ENCODE data around the gene SLC12A2. TPM values are rescaled to one million over a fixed set of nuclear protein-coding genes. Genes with fewer than 3 reads are reported as not detected.

The SLC12A2 gene
- polyA plus RNA-seq, 3 donors, result 41.8 to 49.7 (median 41.8) TPM

DNA sequence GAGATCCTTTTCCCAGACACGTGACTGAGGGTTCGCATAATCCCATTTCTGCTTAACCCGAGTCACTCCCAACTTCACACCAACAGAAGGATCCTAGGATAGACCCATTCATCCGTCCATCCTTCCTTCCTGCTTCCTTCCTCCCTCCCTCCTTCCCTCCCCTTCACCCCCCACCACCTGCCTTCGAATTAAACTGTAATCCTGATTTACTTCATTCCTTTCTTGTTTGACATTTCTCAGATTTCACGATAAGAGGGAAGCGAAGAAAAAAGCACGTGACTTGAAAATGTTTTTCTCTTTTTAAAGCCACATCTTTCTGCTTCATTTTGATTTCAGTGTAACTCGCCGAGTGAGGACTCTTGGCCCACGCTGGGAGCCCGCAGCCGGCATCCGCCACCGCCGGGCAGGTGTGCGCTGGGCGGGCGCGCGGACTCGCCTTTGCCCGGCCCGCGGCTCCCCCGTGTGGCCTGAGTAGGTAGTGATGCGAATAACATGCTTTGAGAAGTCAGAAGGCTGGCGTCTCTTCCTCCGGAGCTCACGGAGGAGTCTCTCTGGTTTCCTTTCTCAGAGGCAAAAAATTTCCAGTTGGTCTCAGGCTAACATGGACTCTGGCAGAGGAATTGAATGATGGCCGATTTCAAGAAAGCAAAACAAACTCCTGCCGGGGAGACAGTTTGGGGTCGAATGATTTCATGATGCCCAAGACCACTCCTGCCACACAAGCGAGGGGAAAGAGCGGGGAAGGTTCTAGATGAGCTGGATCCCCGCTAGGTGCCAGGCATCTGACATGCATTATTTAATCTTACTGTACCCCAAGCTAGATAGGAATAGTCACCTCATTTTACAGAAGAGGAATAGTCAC is 117.7 kb downstream of the SLC12A2 start:
- peak; percentile 29 to 71 (median 51) for DNase-seq (ENCODE audit: extremely low read depth in 1 of 11, low read depth in 9 of 11, low spot score in 4 of 11)

GRCh38 chr5:128202320-128202719 is 118.8 kb downstream of the SLC12A2 start:
- DNase-seq (ENCODE audit: extremely low read depth in 1 of 11, low read depth in 9 of 11, low spot score in 4 of 11), result no peak

GRCh38 chr5:128208436-128208835 is 124.9 kb downstream of the SLC12A2 start:
- DNase-seq (ENCODE audit: extremely low read depth in 1 of 11, low read depth in 9 of 11, low spot score in 4 of 11), result no peak

GRCh38 chr5:128212191-128212806 is 128.7 kb downstream of the SLC12A2 start:
- DNase-seq (ENCODE audit: extremely low read depth in 1 of 11, low read depth in 9 of 11, low spot score in 4 of 11), result peak in 1 of 11 donors; percentile 7

GRCh38 chr5:128213340-128213739 is 129.8 kb downstream of the SLC12A2 start:
- DNase-seq (ENCODE audit: extremely low read depth in 1 of 11, low read depth in 9 of 11, low spot score in 4 of 11), result peak; percentile 56 to 79 (median 69)

DNA sequence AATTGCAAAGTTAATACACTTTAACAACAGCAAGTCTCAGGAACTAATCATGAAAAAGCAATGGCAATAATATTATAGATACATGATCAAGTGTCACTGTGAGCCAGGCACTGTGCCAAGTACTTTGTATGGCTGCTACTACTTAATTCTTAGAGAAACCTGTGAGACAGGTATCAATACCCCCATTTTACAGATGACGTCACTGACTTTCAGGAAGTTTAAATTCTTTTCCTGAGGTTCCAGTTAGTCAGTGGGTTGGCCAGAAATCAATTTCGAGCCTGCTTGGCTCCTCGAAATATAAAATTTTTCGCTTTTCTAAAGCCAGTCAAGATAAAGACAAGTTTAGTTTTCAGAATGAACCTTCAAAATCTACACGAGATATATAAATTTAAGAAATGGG is 130.3 kb downstream of the SLC12A2 start:
- DNase-seq (ENCODE audit: extremely low read depth in 1 of 11, low read depth in 9 of 11, low spot score in 4 of 11), result no peak

- DNase-seq (ENCODE audit: extremely low read depth in 1 of 11, low read depth in 9 of 11, low spot score in 4 of 11), result no peak
Measured at GRCh38 chr5:128216285-128216684, 132.7 kb downstream of the SLC12A2 start.

DNA sequence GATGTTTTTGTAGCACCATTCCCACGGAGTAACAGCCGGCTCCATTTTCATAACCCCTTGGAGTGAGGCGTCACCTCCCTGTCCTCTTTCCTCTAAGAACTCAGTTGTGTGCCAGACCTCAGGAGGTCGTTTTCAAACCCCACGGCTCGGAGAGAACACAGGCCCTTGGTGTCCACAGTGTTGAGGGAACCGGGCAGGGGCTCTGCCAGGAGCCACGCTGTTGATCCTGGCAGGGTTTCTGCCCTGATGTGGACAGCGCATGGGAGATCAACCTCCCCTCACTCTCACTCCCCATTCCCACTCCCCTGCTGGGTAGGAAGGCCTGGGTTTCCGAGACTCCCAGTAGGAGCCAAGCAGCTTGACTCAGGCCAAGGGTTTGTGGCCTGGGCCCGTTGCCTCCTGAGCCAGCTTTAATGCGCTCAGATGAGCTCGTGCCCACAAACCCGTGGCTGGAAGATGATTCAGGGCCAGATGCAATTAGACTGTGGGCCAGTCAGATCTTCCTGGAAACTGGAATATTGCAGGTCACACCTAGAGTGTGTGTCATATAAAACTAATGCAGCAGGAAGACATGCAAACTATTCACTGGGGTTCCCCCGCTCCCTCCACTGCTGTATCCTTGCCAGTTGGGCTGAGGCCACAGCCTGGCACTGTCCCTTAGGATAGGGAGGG is 133.4 kb downstream of the SLC12A2 start:
- DNase-seq (ENCODE audit: extremely low read depth in 1 of 11, low read depth in 9 of 11, low spot score in 4 of 11), result no peak

DNA sequence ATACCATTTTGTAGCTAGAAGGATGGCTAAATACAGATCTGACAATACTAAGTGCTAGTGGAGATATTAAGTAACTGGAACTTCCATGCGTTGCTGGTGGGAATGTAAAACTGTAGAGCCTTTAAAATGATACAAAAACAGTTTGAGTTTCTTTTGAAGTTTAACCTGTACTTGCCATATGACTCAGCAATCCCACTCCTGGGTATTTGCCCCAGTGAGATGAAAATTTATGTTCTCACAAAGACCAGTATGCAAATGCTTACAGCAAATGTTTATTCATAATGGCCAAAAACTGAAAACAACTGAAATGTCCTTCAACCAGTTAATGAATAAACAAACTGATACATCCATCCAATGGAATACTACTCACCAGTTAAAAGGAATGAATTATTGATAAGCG is 137.3 kb downstream of the SLC12A2 start:
- no peak for DNase-seq (ENCODE audit: extremely low read depth in 1 of 11, low read depth in 9 of 11, low spot score in 4 of 11)

DNA sequence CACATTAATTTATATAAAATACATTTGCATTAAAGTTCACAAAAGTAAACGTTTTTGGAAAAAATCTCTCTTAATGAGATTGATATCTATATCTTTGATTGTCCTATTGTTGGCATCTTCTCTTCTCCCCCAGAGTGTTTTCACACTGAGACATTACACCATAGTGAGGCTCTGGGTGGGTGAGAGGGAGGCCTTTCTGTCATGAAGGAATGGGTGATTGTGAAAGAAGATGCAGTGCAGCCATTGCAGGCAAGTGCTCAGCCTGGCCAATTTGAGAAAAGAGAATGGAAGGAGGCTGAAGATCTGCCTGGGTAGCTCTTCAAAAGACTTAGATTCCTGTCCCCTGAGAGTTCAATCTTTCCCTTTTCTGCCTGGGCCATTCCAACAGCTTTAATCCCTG is 140.8 kb downstream of the SLC12A2 start:
- DNase-seq (ENCODE audit: extremely low read depth in 1 of 11, low read depth in 9 of 11, low spot score in 4 of 11), result no peak

DNA sequence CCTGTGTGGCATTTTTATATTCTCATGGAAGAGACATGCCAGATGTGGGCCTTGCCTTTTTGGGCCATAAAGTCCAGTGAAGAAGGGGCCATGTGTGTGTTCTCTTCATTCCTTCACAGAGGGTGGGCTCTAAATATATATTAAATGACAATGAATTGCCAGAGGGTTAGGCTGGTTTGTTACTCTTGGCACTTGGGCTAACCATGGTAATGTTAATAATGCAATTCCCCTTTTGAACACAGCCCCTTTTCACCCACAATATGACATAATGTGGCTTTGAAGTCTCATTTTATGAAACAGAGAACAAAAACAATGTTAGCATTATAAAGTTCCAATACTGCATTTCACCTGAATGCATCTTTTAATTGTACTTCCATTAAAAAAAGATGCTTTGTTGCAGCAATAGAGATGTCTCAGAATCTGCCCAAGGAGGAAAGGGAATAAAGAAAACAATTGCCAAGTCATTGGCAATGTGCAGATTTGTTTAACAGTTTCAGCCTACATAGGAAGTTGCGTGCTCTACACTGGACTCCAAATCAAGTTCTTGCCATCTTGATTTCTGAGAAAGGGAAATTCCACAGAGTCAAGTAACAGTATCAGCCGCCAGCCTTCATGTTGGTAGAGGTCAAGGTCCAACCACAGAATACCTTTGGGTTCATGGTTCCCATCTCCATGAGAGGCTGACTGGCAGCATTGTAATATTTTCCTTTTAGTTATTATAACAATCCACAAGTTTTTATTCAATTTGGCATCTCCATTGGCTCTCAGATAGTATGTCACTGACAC is 141.9 kb downstream of the SLC12A2 start:
- no peak for DNase-seq (ENCODE audit: extremely low read depth in 1 of 11, low read depth in 9 of 11, low spot score in 4 of 11)

- no peak for DNase-seq (ENCODE audit: extremely low read depth in 1 of 11, low read depth in 9 of 11, low spot score in 4 of 11)
Measured at GRCh38 chr5:128228008-128228407, 144.4 kb downstream of the SLC12A2 start.

DNA sequence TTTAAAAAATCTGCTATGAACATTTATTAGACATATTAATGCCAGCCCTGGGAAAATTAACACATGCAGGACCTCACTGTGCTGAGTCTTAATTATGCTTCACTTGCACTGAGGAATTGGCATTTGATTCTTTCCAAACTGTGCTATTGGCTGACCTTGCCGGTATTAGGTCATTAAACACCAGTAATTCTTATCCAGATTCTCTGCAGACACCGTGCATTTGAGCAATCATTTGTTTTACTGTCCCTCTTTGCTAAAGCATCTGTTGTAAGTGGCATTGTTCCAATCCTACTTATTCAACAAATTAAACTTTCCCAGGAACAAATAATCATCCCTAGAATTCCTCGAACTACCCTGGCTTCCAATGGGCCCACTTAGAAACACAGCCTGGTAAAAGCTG is 145.0 kb downstream of the SLC12A2 start:
- no peak for DNase-seq (ENCODE audit: extremely low read depth in 1 of 11, low read depth in 9 of 11, low spot score in 4 of 11)

- DNase-seq (ENCODE audit: extremely low read depth in 1 of 11, low read depth in 9 of 11, low spot score in 4 of 11), result no peak
Measured at GRCh38 chr5:128234928-128235641, 151.5 kb downstream of the SLC12A2 start.

DNA sequence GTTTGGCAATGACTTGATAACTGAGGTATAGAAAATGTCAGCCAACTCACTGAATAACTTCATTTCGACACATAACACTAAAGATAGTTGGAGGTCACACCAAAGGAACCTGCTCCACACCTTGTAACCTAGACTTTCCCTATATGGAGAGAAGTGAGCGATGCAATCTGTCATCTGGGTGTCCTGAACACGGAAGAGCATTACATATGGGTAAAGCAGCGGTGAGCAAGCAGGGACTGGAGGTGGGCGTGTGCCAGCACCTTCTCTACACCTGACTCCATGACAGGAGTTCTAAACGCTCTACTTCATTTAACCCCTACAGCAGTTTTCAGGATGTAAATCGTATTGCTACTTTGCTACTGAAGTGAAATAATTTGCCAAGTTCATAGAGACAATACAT is 152.8 kb downstream of the SLC12A2 start:
- no peak for DNase-seq (ENCODE audit: extremely low read depth in 1 of 11, low read depth in 9 of 11, low spot score in 4 of 11)

DNA sequence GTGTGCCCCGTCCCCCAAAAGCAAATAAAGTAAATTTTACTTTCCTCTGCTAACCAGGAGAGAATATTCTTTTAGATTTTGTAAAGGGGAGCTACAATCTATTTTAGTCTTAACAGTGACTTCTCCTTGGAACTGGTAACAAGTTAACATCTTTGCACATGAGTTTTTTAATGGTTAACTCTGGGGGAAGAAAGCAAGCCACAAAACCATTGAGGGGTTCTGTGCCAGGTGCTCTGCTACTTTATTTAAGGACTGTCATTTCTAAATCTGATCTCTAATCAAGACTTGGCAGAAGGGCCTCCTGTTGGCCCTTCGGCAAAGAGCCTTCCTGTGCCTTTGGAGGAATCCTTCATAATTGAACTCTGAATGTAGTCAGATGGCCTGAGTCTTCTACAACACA is 153.4 kb downstream of the SLC12A2 start:
- DNase-seq (ENCODE audit: extremely low read depth in 1 of 11, low read depth in 9 of 11, low spot score in 4 of 11), result no peak

- no peak for DNase-seq (ENCODE audit: extremely low read depth in 1 of 11, low read depth in 9 of 11, low spot score in 4 of 11)
Measured at GRCh38 chr5:128237546-128237945, 154.0 kb downstream of the SLC12A2 start.

All from renal cortex interstitium (tissue), 11 donors.